ENCODE data around the gene DRC3.
"Not testable (repeated sequence)": the region's sequence is repeated elsewhere in the genome, so short reads cannot be mapped to it uniquely, and the experiment has no call there.

Gene DRC3

DNA sequence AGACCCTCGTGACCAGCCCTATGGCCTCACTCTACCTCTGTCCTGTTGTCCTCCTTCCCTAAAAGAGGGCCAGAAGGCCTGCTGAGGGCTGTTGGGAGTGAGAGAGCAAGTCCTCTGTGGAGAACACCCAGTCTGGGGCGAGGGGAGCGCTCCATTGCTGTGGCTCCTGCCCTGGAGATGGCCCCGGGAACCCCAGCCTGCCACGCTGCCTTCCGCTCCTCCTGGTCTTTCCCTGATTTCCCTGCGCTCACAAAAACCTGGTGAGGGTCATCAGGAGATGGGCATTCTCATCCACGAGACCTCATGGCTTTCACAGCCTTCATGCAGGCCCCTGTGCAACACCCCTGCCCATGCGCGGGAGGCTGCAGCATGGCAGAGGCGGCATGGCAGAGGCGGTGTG is 21.2 kb downstream of the DRC3 start:
- no peak for DNase-seq (ENCODE audit: low read depth)

DNA sequence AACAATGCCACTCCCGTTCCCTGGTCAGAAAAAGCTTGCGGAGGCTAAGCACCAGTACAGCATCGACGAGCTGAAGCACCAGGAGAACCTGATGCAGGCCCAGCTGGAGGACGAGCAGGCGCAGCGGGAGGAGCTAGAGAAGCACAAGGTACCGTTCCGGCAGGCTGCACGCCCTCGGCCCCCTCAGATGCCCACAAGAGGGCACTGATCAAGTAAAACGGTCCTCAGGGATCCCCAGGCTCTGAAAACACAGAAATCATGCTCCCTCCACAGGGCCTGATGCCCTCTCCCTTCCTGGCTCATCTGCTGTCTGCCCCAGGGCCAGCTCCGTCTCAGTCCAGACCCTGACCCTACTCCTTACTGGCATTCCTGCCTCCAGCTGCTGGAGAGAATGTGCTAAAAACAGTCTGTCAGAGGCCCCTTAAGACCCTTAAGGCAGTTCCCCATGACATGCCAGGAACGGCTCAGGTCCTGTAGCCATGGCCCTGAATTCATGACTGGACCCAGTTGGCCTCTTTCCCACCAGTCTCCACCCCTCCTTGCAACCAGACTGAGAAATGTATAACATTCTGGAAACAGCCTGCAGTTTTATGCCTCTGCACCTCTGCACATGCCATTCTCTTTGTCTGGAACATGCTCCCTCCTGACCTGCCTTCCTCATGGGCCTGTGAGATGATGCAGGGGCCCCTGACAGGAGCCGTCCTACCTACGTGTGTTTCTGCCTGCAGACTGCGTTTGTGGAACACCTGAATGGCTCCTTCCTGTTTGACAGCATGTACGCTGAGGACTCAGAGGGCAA is 21.8 kb downstream of the DRC3 start:
- DNase-seq (ENCODE audit: low read depth): no peak

DNA sequence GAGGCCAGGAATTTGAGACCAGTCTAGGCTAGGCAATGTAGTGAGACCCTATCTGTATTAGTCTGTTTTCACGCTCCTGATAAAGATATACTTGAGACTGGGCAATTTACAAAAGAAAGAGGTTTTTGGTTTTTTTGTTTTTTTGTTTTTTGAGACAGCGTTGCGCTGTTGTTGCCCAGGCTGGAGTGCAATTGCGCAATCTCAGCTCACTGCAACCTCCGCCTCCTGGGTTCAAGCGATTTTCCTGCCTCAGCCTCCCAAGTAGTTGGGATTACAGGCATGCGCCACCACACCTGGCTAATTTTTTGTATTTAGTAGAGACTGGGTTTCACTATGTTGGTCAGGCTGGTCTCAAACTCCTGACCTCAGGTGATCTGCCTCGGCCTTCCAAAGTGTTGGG is 23.2 kb downstream of the DRC3 start:
- not testable (repeated sequence) for DNase-seq (ENCODE audit: low read depth)

DNA sequence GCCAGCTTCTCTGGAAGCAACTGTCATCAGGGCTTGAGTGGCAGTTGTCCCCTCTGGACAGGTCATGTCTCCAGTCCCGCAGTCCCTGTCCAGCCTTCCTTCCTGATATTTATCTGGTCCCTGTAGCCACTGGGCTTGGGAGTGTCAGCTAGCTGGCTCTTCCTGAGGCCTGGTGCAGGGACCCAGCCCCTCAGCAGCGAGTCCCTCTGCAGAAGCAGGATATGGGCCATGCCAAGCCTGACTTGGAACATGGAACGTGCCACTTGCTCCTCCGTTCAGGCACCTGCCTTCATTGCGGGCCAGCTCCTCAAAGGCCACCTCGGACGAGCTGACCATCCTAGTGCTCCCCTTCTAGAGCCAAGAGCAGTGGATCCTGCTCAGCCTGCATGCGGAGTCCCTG is 26.3 kb downstream of the DRC3 start:
- no peak for DNase-seq (ENCODE audit: low read depth)

DNA sequence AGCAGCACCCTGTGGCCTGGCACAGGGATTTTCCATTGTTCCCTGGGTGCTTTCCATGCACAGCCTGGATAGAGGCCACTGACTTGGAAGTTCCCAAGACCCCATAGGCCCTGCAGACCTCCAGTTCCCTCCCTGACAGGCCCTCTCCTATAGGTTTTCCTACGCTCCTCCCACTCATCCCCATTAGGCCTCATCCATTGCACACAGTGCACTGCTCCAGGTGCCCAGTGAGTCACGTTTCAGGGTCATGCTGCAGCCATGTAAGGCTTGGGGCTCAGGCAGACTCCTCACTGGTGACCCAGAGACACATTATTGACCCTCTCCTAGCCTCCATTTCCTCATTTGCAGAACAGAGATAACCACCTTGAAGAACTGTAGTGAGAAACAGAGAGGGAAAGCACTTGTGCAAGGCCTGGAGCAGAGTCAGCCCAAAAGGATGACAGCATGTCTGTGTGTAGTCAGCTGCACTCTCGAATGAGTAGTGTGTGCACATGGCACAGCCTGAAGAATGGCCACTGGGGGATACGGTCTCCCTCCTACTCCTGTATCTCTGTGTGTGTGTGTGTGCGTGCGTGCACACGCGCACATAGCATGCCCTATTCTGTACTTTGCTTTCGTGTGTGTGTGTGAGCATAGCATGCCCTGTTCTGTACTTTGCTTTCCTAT is 26.8 kb downstream of the DRC3 start:
- no peak for DNase-seq (ENCODE audit: low read depth)

DNA sequence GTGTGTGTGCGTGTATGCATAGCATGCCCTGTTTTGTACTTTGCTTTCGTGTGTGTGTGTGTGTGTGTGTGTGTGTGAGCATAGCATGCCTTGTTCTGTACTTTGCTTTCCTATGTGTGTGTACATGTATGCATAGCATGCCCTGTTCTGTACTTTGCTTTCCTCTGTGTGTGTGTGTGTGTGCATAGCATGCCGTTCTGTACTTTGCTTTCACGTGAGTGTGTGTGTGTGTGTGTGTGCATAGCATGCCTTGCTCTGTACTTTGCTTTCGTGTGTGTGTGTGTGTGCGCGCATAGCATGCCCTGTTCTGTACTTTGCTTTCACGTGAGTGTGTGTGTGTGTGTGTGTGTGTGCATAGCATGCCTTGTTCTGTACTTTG is 27.4 kb downstream of the DRC3 start:
- no peak for DNase-seq (ENCODE audit: low read depth)

DNA sequence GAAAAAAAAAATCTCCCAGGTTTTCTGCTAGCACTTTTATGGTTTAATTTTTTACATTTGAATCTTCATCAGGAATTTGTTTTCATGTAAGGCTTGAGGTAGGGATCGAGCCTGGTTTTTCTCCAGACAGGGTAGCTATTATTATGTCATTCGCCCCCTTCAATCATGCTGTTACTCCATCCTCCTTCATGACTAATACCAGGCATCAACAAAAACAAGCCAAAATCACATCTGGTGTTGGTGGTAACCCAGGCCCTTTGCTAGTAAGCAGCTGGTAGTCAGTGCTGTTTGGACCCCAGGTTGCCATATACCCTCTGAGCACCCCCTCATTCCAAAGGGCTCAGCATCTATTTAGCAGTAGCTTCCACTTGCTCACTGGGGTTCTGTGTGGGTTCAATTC is 29.5 kb downstream of the DRC3 start:
- DNase-seq (ENCODE audit: low read depth): no peak

DNA sequence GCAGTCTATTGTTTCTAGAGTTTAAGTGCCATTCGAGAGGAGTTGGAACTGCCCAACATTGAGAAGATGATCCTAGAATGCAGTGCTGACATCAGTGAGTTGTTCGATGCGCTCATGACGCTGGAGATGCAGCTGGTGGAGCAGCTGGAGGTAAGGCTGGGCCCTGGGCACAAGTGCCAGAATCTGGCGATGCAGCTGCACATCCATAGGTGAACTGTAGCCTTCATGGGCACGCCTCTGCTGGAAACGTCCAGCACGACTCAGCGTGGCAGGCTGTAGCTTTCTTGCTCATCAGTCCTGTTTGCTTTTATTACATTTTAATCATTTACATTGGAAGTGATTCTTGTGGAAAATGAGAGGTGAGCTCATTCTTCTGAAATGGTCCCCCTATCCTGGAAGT is 31.7 kb downstream of the DRC3 start:
- no peak for DNase-seq (ENCODE audit: low read depth)

DNA sequence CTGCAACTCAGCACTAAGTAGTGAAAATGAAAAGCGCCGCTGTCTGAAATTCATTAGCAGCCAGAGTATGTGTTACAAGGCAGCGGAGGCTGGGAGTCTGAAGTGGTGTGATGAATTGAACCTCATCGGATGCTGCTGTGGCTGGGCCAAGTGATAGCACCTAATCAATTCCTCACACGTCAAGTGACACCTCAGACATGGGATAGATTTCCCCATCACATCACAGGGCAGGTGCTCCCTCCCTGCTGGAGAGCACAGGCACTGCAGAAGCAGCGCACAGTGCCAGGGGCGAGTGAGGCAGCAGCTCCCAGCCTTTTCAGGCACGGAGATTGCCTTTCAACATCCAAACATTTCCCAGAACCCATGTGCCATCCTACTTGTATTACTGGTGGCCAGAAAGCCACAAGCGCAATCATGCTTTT is 32.2 kb downstream of the DRC3 start:
- no peak for DNase-seq (ENCODE audit: low read depth)

DNA sequence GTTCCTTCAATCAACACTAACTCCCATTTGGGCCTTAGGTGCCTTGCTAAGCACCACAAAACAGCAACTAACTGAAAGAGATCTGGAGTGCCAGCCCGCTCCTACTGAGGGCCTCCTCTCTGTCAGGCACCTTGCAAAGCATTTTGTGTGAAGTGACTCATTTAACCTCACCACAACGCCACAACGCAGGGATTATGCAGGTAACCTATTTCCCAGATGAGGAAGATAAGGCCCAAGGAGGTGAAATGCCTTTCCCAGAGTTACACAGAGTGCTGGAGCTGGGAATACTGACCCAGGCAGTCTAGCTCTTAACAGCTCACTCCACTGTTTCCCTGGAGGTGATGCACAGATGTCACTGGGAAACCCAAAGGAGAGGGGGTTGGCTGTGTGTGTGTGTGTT is 32.8 kb downstream of the DRC3 start:
- DNase-seq (ENCODE audit: low read depth): no peak

DNA sequence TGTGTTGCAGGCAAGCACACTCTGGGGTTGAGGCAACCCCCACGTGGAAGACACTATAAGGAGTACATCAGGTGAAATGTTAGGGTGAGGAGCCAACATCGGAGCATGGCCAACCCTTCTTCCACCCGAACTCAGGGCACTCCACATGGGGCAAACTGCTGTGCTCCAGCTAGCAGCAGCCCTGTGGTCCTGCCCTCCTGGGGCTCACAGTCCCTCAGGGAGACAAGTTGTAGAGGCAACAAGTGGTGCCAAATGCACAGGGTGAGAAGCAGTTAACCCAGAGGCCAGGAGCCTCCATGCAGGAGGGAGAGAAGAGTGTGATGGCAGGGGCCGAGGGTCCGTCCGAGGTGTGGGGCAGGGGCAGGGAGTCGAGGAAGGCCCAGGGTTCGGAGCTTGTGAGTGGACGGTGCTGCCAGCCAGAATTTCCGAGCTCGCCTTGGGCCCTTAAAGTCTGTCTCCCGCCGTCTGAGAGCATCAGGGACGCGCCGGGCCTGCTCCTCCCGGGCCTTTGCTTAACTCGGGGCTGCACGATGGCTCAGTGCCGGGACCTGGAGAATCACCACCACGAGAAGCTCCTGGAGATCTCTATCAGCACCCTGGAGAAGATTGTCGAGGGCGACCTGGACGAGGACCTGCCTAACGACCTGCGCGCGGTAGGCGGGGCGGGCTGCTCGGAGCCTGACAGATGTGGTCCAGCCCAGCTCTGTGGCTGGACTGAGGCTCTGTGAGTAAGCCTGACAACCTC is 34.0 kb downstream of the DRC3 start:
- DNase-seq (ENCODE audit: low read depth): no peak

DNA sequence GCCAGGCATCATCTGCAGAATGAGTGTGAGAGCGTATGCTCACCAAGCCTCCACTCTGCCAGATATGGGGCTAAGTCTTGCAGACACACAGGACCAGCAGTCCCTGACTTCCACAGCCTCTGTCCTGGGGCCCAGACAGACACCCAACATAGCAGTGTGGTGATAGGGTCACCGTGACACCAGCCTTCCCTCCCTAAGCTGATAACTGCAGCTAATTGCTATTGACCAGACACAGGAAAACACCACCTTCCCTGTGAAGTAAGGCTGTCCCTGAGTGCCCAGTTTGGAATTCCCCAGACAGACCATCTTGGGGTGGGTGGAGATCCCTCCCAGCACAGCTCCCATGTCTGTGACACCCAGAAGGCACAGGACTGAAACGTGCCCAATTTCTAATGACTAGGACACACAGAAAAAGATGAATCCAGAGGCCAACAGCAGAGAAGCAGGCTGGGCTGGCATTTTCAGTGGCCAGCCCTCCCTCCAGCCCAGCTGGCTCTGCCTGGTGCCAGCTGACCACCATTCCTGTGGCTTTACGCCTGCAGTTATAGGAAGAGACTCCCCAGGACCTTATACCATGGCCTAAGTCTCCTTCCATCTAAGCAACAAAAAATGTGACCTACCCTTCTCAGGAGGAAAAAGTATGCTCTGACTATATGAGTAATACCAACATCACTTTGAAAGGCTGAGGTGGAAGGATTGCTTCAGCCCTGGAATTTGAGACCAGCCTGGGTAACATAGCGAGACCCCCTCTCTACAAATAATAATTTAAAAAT is 36.0 kb downstream of the DRC3 start:
- DNase-seq (ENCODE audit: low read depth): no peak

DNA sequence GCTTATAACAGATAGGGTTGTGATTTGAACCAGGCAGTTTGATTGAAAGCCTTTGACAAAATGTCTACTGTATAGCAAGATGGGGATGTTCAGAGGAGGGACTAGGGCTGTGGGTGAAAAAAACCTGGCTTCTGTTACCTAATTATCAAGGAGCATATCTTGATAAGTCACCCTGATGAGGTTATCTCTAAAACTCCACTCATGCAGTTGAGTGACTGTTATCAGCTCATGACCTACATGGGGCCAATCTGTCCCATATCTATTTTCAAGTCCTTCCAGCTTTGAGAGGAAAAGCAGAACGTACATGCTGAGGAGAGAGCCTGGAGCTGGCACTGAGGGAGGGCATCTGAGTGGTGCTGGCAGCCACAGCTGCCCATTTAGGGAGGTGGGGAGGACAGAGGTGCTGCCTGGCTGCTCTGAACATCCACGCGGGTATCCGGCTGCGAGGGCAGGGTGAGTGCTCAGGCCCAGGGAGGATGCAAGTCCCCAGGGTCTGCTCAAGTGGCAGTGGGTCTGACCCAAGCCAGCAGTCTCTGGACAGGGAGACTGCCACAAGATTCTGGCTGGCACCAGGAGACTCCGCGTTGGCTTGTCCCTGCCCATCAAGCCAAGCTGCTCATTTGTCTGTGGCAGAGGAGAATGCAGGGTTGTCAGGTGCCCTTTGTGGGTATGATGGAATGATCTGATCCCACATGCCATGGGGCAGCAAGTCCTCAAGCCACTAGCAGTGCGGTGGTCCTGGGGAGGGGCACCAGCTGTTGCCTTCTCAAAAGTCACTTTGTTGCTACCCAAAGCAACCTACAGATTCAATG is 37.2 kb downstream of the DRC3 start:
- no peak for DNase-seq (ENCODE audit: low read depth)

DNA sequence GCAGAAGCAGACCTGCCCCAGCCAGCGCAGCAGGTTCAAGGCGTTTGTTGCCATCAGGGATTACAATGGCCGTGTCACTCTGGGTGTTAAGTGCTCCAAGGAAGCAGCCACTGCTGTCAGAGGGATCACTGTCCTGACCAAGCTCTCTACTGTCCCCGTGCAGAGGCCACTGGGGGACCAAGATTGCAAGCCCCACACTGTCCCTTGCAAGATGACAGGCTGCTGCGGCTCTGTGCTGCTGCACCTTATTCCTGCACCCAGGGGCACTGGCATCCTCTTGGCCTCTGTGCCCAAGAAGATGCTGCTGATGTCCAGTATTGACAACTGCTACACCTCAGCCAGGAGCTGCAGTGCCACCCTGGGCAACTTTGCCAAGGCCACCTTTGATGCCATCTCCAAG is 38.6 kb downstream of the DRC3 start:
- DNase-seq (ENCODE audit: low read depth): no peak

DNA sequence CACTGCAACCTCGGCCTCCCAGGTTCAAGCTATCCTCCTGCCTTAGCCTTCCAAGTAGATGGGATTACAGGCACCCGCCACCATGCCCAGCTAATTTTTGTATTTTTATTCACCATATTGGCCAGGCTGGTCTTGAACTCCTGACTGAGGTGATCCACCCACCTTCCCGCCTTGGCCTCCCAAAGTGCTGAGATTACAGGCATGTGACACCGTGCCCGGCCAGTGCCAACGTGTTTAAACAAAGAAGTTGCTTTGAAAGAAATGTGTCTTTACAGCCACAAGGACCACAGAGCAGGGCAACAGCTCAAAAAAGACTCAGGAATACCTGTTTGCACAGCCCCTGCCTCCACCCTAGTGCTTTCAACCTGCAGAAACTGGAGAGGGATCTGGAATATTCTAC is 41.3 kb downstream of the DRC3 start:
- no peak for DNase-seq (ENCODE audit: low read depth)

DNA sequence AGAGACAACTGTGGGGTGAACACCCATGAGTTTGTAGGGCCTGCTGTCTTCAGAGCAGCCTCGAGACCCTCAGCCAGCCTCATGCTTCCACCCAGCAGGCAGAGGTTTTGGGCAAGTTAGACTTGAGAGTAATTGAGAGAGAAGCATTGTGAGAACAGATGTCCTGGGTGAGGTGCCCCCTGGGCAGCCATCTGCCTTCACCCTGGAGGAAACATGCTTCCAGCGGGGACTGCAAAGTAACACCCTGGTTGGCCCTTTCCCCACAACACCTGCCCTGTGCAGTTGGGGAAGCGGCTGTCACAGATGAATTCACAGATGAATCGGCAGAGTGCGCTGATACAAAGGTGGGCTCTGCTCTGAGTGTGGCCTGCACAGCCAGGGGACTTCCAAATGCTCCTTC is 42.9 kb downstream of the DRC3 start:
- no peak for DNase-seq (ENCODE audit: low read depth)

DNA sequence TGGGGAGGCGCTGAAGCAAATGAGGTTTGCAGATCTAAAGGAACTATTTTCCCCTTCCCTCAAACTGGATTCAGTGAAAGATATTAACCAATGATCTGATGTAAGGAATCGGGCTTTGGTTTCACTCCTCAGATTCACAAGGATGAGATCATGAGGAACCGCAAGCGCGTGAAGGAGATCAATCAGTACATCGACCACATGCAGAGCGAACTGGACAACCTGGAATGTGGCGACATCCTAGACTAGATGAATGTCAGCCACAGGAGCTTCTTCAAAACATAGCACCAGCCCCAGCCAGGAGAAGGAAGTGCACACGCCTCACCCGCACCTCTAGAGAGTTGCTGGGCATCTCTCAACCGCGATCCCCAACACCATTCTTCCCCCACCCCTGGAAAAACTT is 43.8 kb downstream of the DRC3 start:
- DNase-seq (ENCODE audit: low read depth): no peak

DNA sequence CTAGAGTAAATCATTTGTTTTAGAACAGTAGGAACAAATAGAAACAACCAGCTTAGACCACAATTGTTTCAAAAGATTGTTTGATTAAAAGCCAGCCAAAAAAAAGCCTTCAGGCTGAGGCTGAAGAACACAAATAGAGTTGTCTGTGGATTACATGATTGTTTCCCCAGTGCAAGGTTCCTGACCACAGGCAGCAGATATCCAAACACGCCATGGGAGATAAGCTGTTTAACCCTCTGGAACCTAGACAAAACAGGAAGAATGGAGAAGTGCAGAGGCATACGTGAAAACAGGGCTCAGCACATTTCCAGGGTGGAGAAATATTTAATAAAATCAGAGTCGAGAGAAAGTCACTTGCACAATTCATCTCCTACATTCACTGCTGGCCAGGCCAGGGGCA is 45.3 kb downstream of the DRC3 start:
- no peak for DNase-seq (ENCODE audit: low read depth)

DNA sequence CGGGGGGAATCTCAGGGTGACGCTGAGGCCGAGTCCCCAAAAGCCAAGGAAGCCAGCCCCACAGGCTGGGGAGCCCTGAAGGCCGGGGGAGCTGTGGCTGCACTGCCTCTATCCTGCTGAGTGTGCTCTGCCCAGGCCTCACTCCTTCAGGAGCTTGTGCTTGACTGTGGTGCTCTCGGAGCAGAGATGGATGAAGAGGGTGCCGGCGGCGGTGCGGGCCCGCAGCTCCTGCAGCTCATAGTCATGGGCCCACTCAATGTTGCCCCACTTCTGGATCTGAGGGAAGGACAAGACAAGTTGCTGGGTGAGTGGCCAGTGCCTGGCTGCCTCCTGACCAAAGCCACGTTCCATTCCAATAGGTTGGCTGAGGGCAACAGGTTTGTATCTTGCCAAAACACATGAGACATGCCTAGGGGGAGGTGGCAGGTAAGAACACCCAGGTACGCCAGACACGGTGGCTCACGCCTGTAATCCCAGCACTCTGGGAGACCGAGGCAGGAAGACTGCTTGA is 45.8 kb downstream of the DRC3 start:
- DNase-seq (ENCODE audit: low read depth): no peak

DNA sequence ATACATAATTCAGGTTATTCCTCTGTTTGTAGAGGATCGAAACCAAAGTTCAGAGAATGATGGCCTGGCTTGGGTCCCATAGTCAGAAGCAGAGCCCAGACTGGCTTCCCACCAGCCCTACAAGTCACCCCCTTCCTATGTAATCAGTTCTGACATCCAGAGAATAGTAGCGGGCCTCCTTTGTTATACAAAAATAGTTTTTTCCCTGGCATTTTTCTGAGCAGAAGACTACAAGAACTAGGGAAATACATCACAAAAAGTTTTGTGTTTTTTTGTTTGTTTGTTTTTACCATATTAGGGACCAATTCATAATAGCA is 47.1 kb downstream of the DRC3 start:
- DNase-seq (ENCODE audit: low read depth): no peak

DNA sequence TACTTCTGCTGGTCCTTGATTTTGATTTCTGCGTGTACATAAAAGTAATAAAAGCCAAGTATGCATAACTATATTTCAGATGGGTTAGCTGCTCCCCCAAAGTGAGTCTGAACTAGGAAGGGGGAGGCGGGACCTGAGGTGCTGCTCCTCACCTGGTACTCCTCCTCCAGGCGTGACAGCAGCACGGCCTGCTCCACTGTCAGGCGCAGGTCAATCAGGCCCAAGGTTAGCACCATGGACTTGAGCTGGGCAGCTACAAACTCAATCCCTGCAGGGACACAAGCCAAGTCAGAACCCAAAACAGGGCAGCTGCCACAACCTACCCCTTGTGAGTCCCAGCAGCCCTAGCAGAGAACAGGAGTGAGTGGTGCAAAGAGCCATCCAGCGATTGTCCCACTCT is 48.3 kb downstream of the DRC3 start:
- DNase-seq (ENCODE audit: low read depth): no peak

DNA sequence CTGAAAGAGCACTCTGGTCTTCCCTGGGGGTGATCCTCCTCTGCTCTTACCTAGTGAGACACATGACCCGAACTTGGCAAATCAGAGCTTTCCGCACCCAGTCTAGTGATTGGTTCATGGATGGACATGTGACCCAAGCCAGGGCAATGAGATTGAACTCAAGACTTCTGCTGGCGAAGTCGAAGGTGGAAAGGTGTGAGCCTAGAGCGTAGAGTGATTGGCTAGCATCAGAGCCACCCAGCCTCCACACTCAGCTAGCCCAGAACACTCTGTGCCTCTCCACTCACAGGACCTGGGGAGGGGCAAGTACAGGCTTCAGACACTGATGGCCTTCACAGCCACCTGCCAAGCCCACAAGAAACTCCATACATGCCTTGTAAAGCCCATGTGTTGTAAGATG is 48.7 kb downstream of the DRC3 start:
- DNase-seq (ENCODE audit: low read depth): no peak
